HG02852 (cell line): Measurements from ENCODE around the gene FMN2.

Experiments
- ATAC-seq: cut with Tn5 transposase; IDR thresholded peaks from one replicate; pipeline ENCODE4 v1.9.1; 2021; ENCODE audit warnings: mild to moderate bottlenecking, moderate library complexity; ENCODE audit not compliant: unreplicated experiment

Gene FMN2

DNA sequence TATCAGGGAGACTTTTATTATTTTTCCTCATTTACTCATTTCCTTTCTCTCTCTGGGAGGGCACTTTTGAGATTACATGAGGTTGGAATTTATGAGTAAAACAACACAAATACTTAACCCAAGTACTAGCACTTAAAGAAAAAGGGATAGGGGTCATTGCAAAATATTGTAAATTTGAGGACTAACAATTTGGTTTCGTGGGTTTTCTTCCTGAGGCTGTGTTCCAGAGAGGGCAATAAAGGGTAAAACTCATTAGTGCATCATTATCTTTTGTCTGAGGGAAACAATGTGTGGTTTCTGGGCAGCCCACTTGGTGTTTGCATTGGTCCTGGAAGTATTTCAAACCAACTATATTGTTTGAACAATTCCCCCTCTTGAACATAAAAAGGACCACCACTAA is 423.8 kb downstream of the FMN2 start:
- no peak for ATAC-seq

DNA sequence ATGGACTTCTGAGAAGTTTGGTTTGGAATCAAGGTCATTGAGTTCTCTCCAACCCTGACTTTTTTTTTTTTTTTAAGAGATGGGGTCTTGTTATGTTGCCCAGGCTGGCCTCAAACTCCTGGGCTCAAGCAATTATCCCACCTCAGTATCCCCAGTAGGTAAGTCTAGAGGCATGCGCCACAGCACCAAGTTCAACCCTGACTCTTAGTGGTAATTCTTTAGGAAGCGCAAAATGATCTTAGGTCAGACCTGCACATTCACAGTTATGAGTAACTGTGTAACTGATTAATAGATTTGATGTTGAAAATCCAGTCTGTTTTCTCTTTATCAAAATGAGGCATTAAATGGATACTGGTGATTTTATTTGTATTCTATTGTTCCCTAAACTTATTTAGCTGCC is 424.4 kb downstream of the FMN2 start:
- ATAC-seq = no peak

GRCh38 chr1:240517891-240518290 is 426.2 kb downstream of the FMN2 start:
- ATAC-seq = no peak

GRCh38 chr1:240522122-240522822 is 430.6 kb downstream of the FMN2 start:
- no peak for ATAC-seq

- no peak for ATAC-seq
These were observed 432.8 kb downstream of the FMN2 start for GRCh38 chr1:240524356-240525069.
